ENCODE data around the gene COL16A1.

Gene COL16A1

DNA sequence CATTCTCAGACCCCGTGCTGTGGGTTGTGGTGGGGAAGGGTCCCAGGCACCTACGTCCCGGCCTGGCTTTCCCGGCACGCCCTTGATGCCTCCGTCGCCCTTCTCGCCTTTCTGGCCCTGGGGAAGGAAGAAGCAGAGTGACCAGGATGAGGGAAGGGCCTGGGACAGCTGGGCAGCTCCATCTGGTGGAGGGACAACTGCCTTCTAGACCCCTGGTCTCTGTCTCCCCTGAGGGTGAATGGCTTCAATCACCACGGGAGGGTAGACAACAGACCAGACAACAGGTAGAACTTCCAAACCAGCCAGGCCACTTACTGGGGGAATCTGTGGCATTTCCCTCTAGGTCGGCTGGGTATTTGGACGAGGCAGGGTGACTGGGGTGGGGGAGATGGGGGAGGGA lies 11.9 kb downstream of the COL16A1 start:
- H3K4me3 ChIP-seq (ENCODE audit: insufficient read length, low read depth) = no peak overlapping the region
- TF ChIP-seq ZNF274 (IDR thresholded peaks at IDR 0.05; ENCODE audit: low read depth, low read length) (no peak), SUZ12 (IDR thresholded peaks at IDR 0.05; ENCODE audit: extremely low read depth, insufficient read depth, insufficient read length) (no peak), YY1 (IDR thresholded peaks at IDR 0.05; ENCODE audit: insufficient read depth, insufficient read length) (no peak)
- DNase-seq (ENCODE audit: low read depth, low spot score) = no peak
- no peaks in the 10 kb centered on the region for H3K36me3 ChIP-seq (ENCODE audit: insufficient read depth, insufficient read length, low read length)
- no peak overlapping the region for H3K9ac ChIP-seq (ENCODE audit: insufficient read length, low read depth)
- H3K9me3 ChIP-seq (ENCODE audit: insufficient read depth, low read length) = no peaks in the 10 kb centered on the region
- no peaks in the 10 kb centered on the region for H3K27me3 ChIP-seq (ENCODE audit: insufficient read depth, insufficient read length)
- H3K4me1 ChIP-seq (ENCODE audit: insufficient read depth, insufficient read length) = peaks cover 33% of the 10 kb centered on the region

DNA sequence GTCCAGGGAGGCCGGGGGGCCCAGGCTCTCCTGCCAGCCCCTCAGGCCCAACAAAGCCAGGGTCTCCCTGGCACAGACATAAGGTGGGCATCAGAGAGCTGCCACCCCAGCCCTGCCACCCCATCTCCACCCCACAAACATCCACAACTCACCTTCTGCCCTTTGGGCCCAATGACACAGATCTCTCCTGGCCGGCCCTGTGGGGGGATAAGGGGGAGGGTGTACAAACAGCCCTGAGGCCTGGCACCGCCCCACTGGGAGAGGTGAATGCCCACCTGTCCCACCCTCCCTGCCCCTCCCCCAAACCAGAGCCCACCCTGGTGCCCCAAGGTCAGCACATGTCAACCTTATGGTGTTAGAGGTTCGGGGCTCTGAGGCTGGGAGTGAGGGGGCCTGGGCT lies 12.4 kb downstream of the COL16A1 start:
- Histone ChIP-seq H3K4me3 (ENCODE audit: insufficient read length, low read depth) (no peak overlapping the region), H3K9ac (ENCODE audit: insufficient read length, low read depth) (no peak overlapping the region), H3K9me3 (ENCODE audit: insufficient read depth, low read length) (no peaks in the 10 kb centered on the region), H3K36me3 (ENCODE audit: insufficient read depth, insufficient read length, low read length) (no peaks in the 10 kb centered on the region), H3K4me1 (ENCODE audit: insufficient read depth, insufficient read length) (peaks cover 28% of the 10 kb centered on the region), H3K27me3 (ENCODE audit: insufficient read depth, insufficient read length) (no peaks in the 10 kb centered on the region)
- TF ChIP-seq ZNF274 (IDR thresholded peaks at IDR 0.05; ENCODE audit: low read depth, low read length) = no peak
- no peak for TF ChIP-seq SUZ12 (IDR thresholded peaks at IDR 0.05; ENCODE audit: extremely low read depth, insufficient read depth, insufficient read length)
- no peak for TF ChIP-seq YY1 (IDR thresholded peaks at IDR 0.05; ENCODE audit: insufficient read depth, insufficient read length)
- DNase-seq (ENCODE audit: low read depth, low spot score) = no peak

DNA sequence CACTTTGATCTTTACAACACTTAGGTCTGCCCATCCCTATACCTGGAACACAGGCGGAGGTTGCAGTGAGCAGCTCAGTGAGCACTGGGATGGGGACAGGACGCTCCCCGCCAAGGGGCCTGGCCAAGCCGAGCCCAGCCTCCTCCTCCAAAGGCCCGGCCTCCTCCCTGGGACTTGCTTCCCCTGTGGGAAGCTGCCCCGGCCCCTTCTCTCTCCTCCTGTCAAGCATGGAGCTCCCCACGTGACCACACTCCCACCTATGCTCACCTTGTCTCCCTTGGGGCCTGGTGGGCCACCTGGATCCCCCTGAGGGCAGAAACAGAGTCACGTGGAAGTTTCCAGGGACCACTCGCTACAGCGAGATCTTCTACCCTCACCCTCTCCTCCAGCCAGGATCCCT lies 12.9 kb downstream of the COL16A1 start:
- peaks cover 30% of the 10 kb centered on the region for H3K4me1 ChIP-seq (ENCODE audit: insufficient read depth, insufficient read length)

DNA sequence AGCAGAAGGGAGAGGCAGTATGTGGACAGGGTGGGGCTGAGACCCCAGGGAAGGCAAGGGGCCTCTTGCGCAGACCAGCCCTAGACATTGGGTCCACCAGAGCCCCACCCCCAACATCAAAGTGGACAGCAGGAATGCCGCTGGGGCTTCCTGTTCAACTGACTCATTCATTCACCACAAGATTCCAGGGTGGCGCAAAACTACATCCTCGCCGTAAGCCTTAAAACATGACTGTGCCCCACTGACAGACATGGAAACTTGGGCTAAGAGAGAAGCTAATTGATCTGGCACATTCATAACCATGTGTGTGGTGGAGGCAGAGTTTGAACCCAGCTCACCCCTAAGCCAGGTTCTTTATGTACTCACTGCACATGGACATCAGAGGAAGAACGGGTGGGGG lies 14.0 kb downstream of the COL16A1 start:
- no peaks in the 10 kb centered on the region for H3K36me3 ChIP-seq (ENCODE audit: insufficient read depth, insufficient read length, low read length)
- H3K9me3 ChIP-seq (ENCODE audit: insufficient read depth, low read length) = no peaks in the 10 kb centered on the region
- no peak overlapping the region for H3K4me3 ChIP-seq (ENCODE audit: insufficient read length, low read depth)
- no peaks in the 10 kb centered on the region for H3K27me3 ChIP-seq (ENCODE audit: insufficient read depth, insufficient read length)
- no peak overlapping the region for H3K9ac ChIP-seq (ENCODE audit: insufficient read length, low read depth)
- TF ChIP-seq ZNF274 (IDR thresholded peaks at IDR 0.05; ENCODE audit: low read depth, low read length) (no peak), YY1 (IDR thresholded peaks at IDR 0.05; ENCODE audit: insufficient read depth, insufficient read length) (no peak)
- no peak for DNase-seq (ENCODE audit: low read depth, low spot score)
- H3K4me1 ChIP-seq (ENCODE audit: insufficient read depth, insufficient read length) = peaks cover 34% of the 10 kb centered on the region

More for the DNA sequence above, 12.9 kb downstream of the COL16A1 start:
- H3K27me3 ChIP-seq (ENCODE audit: insufficient read depth, insufficient read length) = no peaks in the 10 kb centered on the region
- DNase-seq (ENCODE audit: low read depth, low spot score) = no peak
- H3K36me3 ChIP-seq (ENCODE audit: insufficient read depth, insufficient read length, low read length) = no peaks in the 10 kb centered on the region
- TF ChIP-seq ZNF274 (IDR thresholded peaks at IDR 0.05; ENCODE audit: low read depth, low read length) (no peak), SUZ12 (IDR thresholded peaks at IDR 0.05; ENCODE audit: extremely low read depth, insufficient read depth, insufficient read length) (no peak), YY1 (IDR thresholded peaks at IDR 0.05; ENCODE audit: insufficient read depth, insufficient read length) (no peak)
- no peak overlapping the region for H3K4me3 ChIP-seq (ENCODE audit: insufficient read length, low read depth)
- H3K9me3 ChIP-seq (ENCODE audit: insufficient read depth, low read length) = no peaks in the 10 kb centered on the region
- H3K9ac ChIP-seq (ENCODE audit: insufficient read length, low read depth) = peak overlapping the region; percentile 21

DNA sequence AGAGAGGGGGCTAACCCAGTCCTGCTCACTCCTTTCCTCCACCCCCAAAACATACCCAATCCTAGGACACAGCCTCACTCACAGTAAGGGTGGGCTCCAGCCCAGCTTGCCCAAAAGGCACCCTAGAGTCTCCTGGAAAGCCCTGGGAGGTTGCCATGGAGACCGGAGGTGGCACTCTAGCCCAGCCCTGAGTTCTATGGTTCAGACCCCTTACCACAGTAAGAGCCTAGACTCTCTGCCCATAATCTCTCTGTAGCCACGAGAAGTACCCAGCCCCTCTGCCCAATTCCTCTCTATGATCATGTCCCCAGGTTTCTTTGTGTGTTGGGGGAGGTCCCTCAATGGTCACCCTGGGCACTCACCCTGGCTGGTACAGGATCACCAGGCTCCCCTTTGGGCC lies 14.4 kb downstream of the COL16A1 start:
- DNase-seq (ENCODE audit: low read depth, low spot score) = no peak
- Histone ChIP-seq H3K36me3 (ENCODE audit: insufficient read depth, insufficient read length, low read length) (no peaks in the 10 kb centered on the region), H3K9ac (ENCODE audit: insufficient read length, low read depth) (no peak overlapping the region), H3K4me1 (ENCODE audit: insufficient read depth, insufficient read length) (peaks cover 37% of the 10 kb centered on the region), H3K4me3 (ENCODE audit: insufficient read length, low read depth) (no peak overlapping the region), H3K9me3 (ENCODE audit: insufficient read depth, low read length) (no peaks in the 10 kb centered on the region), H3K27me3 (ENCODE audit: insufficient read depth, insufficient read length) (no peaks in the 10 kb centered on the region)
- TF ChIP-seq SUZ12 (IDR thresholded peaks at IDR 0.05; ENCODE audit: extremely low read depth, insufficient read depth, insufficient read length) = no peak

DNA sequence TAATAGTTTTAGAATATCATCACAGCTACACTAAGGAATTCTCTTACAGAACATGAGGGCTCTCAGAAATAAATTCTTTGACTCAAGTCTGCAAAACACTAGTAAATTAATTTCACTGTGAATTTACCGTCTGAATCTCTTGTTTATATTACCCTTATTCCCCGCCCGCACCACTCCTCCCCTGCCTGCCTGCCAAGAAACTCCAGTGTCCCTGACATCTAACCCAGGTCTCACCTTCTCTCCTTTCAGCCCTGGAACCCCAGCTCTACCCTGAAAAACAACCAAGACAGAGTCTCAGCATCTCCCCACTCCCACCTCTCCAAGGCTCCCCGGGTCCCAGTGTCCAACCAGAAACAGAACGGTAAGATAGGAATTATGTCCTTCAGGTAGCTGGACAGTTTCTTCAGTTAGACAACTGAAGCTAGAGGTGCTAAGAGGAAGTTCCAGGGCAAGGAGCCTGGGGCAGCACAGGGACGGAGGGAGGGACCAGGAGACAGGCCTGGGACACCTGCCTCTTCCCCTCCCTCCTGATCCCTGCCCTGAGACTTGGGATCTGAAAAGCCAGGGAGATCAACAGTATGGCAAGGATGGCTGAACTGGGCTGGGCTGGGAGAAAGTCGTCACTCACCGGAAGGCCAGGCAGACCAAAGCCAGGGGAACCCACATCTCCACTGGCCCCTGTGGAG lies 15.4 kb downstream of the COL16A1 start:
- no peak for DNase-seq (ENCODE audit: low read depth, low spot score)
- Histone ChIP-seq H3K9ac (ENCODE audit: insufficient read length, low read depth) (no peak overlapping the region), H3K4me1 (ENCODE audit: insufficient read depth, insufficient read length) (peaks cover 35% of the 10 kb centered on the region), H3K9me3 (ENCODE audit: insufficient read depth, low read length) (no peaks in the 10 kb centered on the region), H3K27me3 (ENCODE audit: insufficient read depth, insufficient read length) (no peaks in the 10 kb centered on the region), H3K4me3 (ENCODE audit: insufficient read length, low read depth) (no peak overlapping the region), H3K36me3 (ENCODE audit: insufficient read depth, insufficient read length, low read length) (no peaks in the 10 kb centered on the region)
- TF ChIP-seq YY1 (IDR thresholded peaks at IDR 0.05; ENCODE audit: insufficient read depth, insufficient read length) (no peak), SUZ12 (IDR thresholded peaks at IDR 0.05; ENCODE audit: extremely low read depth, insufficient read depth, insufficient read length) (no peak), ZNF274 (IDR thresholded peaks at IDR 0.05; ENCODE audit: low read depth, low read length) (no peak)

DNA sequence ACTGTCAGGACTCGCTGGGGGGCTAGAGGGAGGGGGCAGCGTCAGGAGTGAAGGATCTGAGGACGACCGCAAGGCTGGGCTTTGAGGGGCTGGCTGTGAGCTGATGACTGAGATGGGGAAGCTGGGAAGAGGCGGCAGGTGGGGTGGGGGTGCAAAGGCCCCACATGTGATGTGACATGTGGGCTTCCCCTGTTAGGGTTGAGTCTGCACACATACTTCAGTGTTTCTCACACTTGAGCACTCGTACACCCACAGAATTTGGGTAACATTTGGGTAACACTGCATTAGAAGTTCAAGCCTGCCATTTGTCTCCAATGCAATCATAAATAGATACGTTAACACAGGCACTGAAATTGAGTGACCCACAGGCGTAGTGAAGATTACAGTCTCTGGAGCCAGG lies 16.2 kb downstream of the COL16A1 start:
- H3K36me3 ChIP-seq (ENCODE audit: insufficient read depth, insufficient read length, low read length) = no peaks in the 10 kb centered on the region

More for the DNA sequence above, 16.2 kb downstream of the COL16A1 start:
- H3K9ac ChIP-seq (ENCODE audit: insufficient read length, low read depth) = no peak overlapping the region
- no peak overlapping the region for H3K4me3 ChIP-seq (ENCODE audit: insufficient read length, low read depth)
- peaks cover 35% of the 10 kb centered on the region for H3K4me1 ChIP-seq (ENCODE audit: insufficient read depth, insufficient read length)
- no peak for TF ChIP-seq SUZ12 (IDR thresholded peaks at IDR 0.05; ENCODE audit: extremely low read depth, insufficient read depth, insufficient read length)
- no peak for TF ChIP-seq ZNF274 (IDR thresholded peaks at IDR 0.05; ENCODE audit: low read depth, low read length)
- TF ChIP-seq YY1 (IDR thresholded peaks at IDR 0.05; ENCODE audit: insufficient read depth, insufficient read length) = no peak
- no peaks in the 10 kb centered on the region for H3K27me3 ChIP-seq (ENCODE audit: insufficient read depth, insufficient read length)
- no peaks in the 10 kb centered on the region for H3K9me3 ChIP-seq (ENCODE audit: insufficient read depth, low read length)
- no peak for DNase-seq (ENCODE audit: low read depth, low spot score)
